Endodermal cell (in vitro differentiated cells): ENCODE measurements around the gene NIN. TPM values are rescaled to one million over a fixed set of nuclear protein-coding genes. Genes with fewer than 3 reads are reported as not detected.

Source experiments
- DNase-seq: peaks from one replicate; pipeline ENCODE4 v3.0.0-alpha.2; 2017
- H3K27ac ChIP-seq: 2 replicates; pipeline ENCODE4 v1.5.1; 2013; ENCODE audit warnings: mild to moderate bottlenecking, low read depth, low read length, moderate library complexity
- H3K27me3 ChIP-seq: 2 replicates; pipeline ENCODE4 v1.6.1; 2013; ENCODE audit warnings: mild to moderate bottlenecking, low read length, moderate library complexity; ENCODE audit not compliant: insufficient read depth, control insufficient read depth, poor library complexity, severe bottlenecking
- H3K36me3 ChIP-seq: 2 replicates; pipeline ENCODE4 v1.7.0; 2013; ENCODE audit warnings: mild to moderate bottlenecking, low read length, moderate library complexity; ENCODE audit not compliant: control insufficient read depth, insufficient read depth
- H3K4me1 ChIP-seq: one replicate; pipeline ENCODE4 v1.7.0; 2013; ENCODE audit warnings: low read length; ENCODE audit not compliant: control insufficient read depth, insufficient read depth
- H3K4me3 ChIP-seq: 2 replicates; pipeline ENCODE4 v1.5.1; 2013; ENCODE audit warnings: mild to moderate bottlenecking, low read length, moderate library complexity
- H3K9ac ChIP-seq: 2 replicates; pipeline ENCODE4 v1.6.1; 2013; ENCODE audit warnings: mild to moderate bottlenecking, low read length, moderate library complexity; ENCODE audit not compliant: poor library complexity, severe bottlenecking; ENCODE audit errors: extremely low read depth
- H3K9me3 ChIP-seq: 2 replicates; pipeline ENCODE4 v1.6.1; 2013; ENCODE audit warnings: mild to moderate bottlenecking, low read length, moderate library complexity; ENCODE audit not compliant: control insufficient read depth
- H3K27ac Mint-ChIP-seq: 2 replicates; pipeline ENCODE4 v1.8.0; 2020; ENCODE audit warnings: mixed read lengths
- H3K27me3 Mint-ChIP-seq: 2 replicates; pipeline ENCODE4 v1.8.0; 2021; ENCODE audit warnings: mild to moderate bottlenecking, mixed read lengths; ENCODE audit not compliant: insufficient read depth
- H3K36me3 Mint-ChIP-seq: 2 replicates; pipeline ENCODE4 v1.8.0; 2020; ENCODE audit warnings: low read depth, mixed read lengths
- H3K4me1 Mint-ChIP-seq: 2 replicates; pipeline ENCODE4 v1.8.0; 2020; ENCODE audit warnings: mixed read lengths
- H3K4me3 Mint-ChIP-seq: 2 replicates; pipeline ENCODE4 v1.8.0; 2020; ENCODE audit warnings: mild to moderate bottlenecking, moderate library complexity, mixed read lengths
- H3K9me3 Mint-ChIP-seq: 2 replicates; pipeline ENCODE4 v1.8.0; 2020; ENCODE audit warnings: mild to moderate bottlenecking, mixed read lengths
- CTCF ChIP-seq: fragments of 200-600 bp; sonication (generic); conservative IDR thresholded peaks from 2 replicates; pipeline ENCODE4 v1.5.0; 2021; ENCODE audit warnings: antibody characterized with exemption, mild to moderate bottlenecking
- WGBS, 2 experiments: methylation state at CpG; one replicate each; pipeline versions ENCODE4 v1.1.5 to v1.1.7; 2013; ENCODE audit warnings: missing lambda C conversion rate in 2 of 2, mixed read lengths in 1 of 2; ENCODE audit not compliant: insufficient coverage in 1 of 2, insufficient read length in 1 of 2; 5-methylcytosine and 5-hydroxymethylcytosine counted together
- total RNA-seq, 2 donors: library from RNA; stranded (reverse); fragmentation: NEBNext Ultra II Directional in 1 of 2; extraction: Animal tissue kit (Norgen Biotek cat#: 25700) in 1 of 2; gene quantifications; 2 replicates in 1 of 2; 3 replicates in 1 of 2; pipeline ENCODE4 v1.2.1, GENCODE V29; 2021

The NIN gene
- total RNA-seq, 2 donors from 2014 or later: 3.3 to 4.1 TPM

DNA sequence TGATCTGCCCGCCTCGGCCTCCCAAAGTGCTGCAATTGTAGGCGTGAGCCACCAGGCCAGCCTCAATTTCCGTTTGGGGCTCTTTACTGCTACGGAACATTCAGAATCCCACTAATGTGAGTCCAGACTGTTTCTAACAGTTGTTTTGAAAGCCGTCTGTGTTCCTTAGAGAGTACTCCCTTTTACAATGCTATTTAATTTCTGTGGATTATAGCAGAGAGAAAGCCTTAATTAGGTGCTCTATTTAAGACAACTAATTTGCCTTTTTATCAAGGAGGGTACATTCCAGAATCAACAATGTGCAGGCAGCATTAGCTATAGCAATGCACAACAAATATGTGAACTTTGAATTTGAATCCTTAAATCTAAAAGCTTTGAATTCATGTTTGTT lies 160.1 kb downstream of the NIN start:
- Mint-ChIP-seq H3K4me1 (peaks cover 11% of the 10 kb centered on the region), H3K9me3 (no peaks in the 10 kb centered on the region), H3K27me3 (no peaks in the 10 kb centered on the region), H3K36me3 (no peaks in the 10 kb centered on the region), H3K27ac (no peak overlapping the region), H3K4me3 (no peak overlapping the region)
- WGBS, 2 experiments: 94 to 99% methylated on average over 6 of the region's 6 CpGs
- Histone ChIP-seq H3K36me3 (no peaks in the 10 kb centered on the region), H3K9ac (no peak overlapping the region), H3K4me1 (no peaks in the 10 kb centered on the region), H3K9me3 (no peaks in the 10 kb centered on the region), H3K27me3 (no peaks in the 10 kb centered on the region), H3K27ac (no peak overlapping the region), H3K4me3 (no peak overlapping the region)
- DNase-seq: no peak
- TF ChIP-seq CTCF: no peak

GRCh38 chr14:50670196-50670865 lies 160.6 kb downstream of the NIN start:
- H3K27ac ChIP-seq: no peak overlapping the region
- WGBS, 2 experiments: 74 to 80% methylated on average over 10 of the region's 10 CpGs

More at GRCh38 chr14:50670196-50670865, 160.6 kb downstream of the NIN start:
- Histone ChIP-seq H3K9ac (no peak overlapping the region), H3K4me3 (no peak overlapping the region), H3K27me3 (no peaks in the 10 kb centered on the region), H3K4me1 (peaks cover 3% of the 10 kb centered on the region), H3K36me3 (no peaks in the 10 kb centered on the region), H3K9me3 (no peaks in the 10 kb centered on the region)
- no peaks in the 10 kb centered on the region for H3K27me3 Mint-ChIP-seq
- H3K9me3 Mint-ChIP-seq: no peaks in the 10 kb centered on the region
- TF ChIP-seq CTCF: no peak
- H3K4me1 Mint-ChIP-seq: peaks cover 11% of the 10 kb centered on the region
- H3K4me3 Mint-ChIP-seq: no peak overlapping the region
- H3K27ac Mint-ChIP-seq: no peak overlapping the region
- no peaks in the 10 kb centered on the region for H3K36me3 Mint-ChIP-seq
- peak; percentile 67 for DNase-seq

Other genes with a start within 250 kb of the NIN start
- 10 to 100 TPM; 42.1 to 44.0 TPM for gene SAV1, start 162.9 kb downstream of the NIN start, total RNA-seq
- gene ABHD12B, start 40.9 kb upstream of the NIN start, total RNA-seq: 10 to 100 TPM in 1 of 2 donors, under 1 TPM in 1; 0.80 to 55.0 TPM
- gene PYGL, start 113.3 kb upstream of the NIN start, total RNA-seq: 10 to 100 TPM; 38.1 to 41.5 TPM